Measurements from ENCODE around the gene HES3.

Gene HES3

GRCh38 chr1:6234502-6235295, 9.3 kb upstream of the HES3 start:
- peak; percentile 75 for FAIRE-seq
- no peak for DNase-seq (ENCODE audit: insufficient read length, low spot score)
- TF ChIP-seq POU2F2 (IDR thresholded peaks at IDR 0.05; ENCODE audit: low read depth, low read length) = no peak
- TF ChIP-seq PAX5 (IDR thresholded peaks at IDR 0.05; ENCODE audit: insufficient read depth, low read length, severe bottlenecking) = no peak
- TF ChIP-seq POLR2A (IDR thresholded peaks at IDR 0.05; ENCODE audit: low read depth, low read length) = no peak
- no peak for TF ChIP-seq TAF1 (IDR thresholded peaks at IDR 0.05; ENCODE audit: low read depth, low read length)
- no peak for TF ChIP-seq SPI1 (IDR thresholded peaks at IDR 0.05; ENCODE audit: low read depth, low read length)
- TF ChIP-seq POLR2AphosphoS5 (IDR thresholded peaks at IDR 0.05; ENCODE audit: low read depth, low read length) = no peak

GRCh38 chr1:6235296-6235677, 8.7 kb upstream of the HES3 start:
- no peak for FAIRE-seq
- TF ChIP-seq POU2F2 (IDR thresholded peaks at IDR 0.05; ENCODE audit: low read depth, low read length) = no peak
- no peak for TF ChIP-seq PAX5 (IDR thresholded peaks at IDR 0.05; ENCODE audit: insufficient read depth, low read length, severe bottlenecking)
- no peak for TF ChIP-seq POLR2AphosphoS5 (IDR thresholded peaks at IDR 0.05; ENCODE audit: low read depth, low read length)
- TF ChIP-seq POLR2A (IDR thresholded peaks at IDR 0.05; ENCODE audit: low read depth, low read length) = no peak
- TF ChIP-seq SPI1 (IDR thresholded peaks at IDR 0.05; ENCODE audit: low read depth, low read length) = no peak
- no peak for TF ChIP-seq TAF1 (IDR thresholded peaks at IDR 0.05; ENCODE audit: low read depth, low read length)
- no peak for DNase-seq (ENCODE audit: insufficient read length, low spot score)

GRCh38 chr1:6237093-6237492, 6.9 kb upstream of the HES3 start:
- FAIRE-seq (no peak), DNase-seq (ENCODE audit: insufficient read length, low spot score) (no peak)
- no peak for TF ChIP-seq POLR2A (IDR thresholded peaks at IDR 0.05; ENCODE audit: low read depth, low read length)
- TF ChIP-seq TAF1 (IDR thresholded peaks at IDR 0.05; ENCODE audit: low read depth, low read length) = no peak
- no peak for TF ChIP-seq POU2F2 (IDR thresholded peaks at IDR 0.05; ENCODE audit: low read depth, low read length)
- no peak for TF ChIP-seq PAX5 (IDR thresholded peaks at IDR 0.05; ENCODE audit: insufficient read depth, low read length, severe bottlenecking)
- no peak for TF ChIP-seq POLR2AphosphoS5 (IDR thresholded peaks at IDR 0.05; ENCODE audit: low read depth, low read length)
- no peak for TF ChIP-seq SPI1 (IDR thresholded peaks at IDR 0.05; ENCODE audit: low read depth, low read length)

- DNase-seq (ENCODE audit: insufficient read length, low spot score) = no peak
- FAIRE-seq = no peak
- TF ChIP-seq PAX5 (IDR thresholded peaks at IDR 0.05; ENCODE audit: insufficient read depth, low read length, severe bottlenecking) = no peak
- no peak for TF ChIP-seq TAF1 (IDR thresholded peaks at IDR 0.05; ENCODE audit: low read depth, low read length)
Measured at GRCh38 chr1:6239213-6239752, 4.7 kb upstream of the HES3 start.

GRCh38 chr1:6239950-6240768, 3.8 kb upstream of the HES3 start:
- FAIRE-seq (no peak), DNase-seq (ENCODE audit: insufficient read length, low spot score) (no peak)
- TF ChIP-seq POLR2A (IDR thresholded peaks at IDR 0.05; ENCODE audit: low read depth, low read length) = no peak
- no peak for TF ChIP-seq POLR2AphosphoS5 (IDR thresholded peaks at IDR 0.05; ENCODE audit: low read depth, low read length)
- TF ChIP-seq SPI1 (IDR thresholded peaks at IDR 0.05; ENCODE audit: low read depth, low read length) = no peak
- TF ChIP-seq PAX5 (IDR thresholded peaks at IDR 0.05; ENCODE audit: insufficient read depth, low read length, severe bottlenecking) = no peak
- no peak for TF ChIP-seq TAF1 (IDR thresholded peaks at IDR 0.05; ENCODE audit: low read depth, low read length)
- no peak for TF ChIP-seq POU2F2 (IDR thresholded peaks at IDR 0.05; ENCODE audit: low read depth, low read length)

GRCh38 chr1:6241107-6241886, 2.7 kb upstream of the HES3 start:
- FAIRE-seq (no peak), DNase-seq (ENCODE audit: insufficient read length, low spot score) (no peak)
- no peak for TF ChIP-seq TAF1 (IDR thresholded peaks at IDR 0.05; ENCODE audit: low read depth, low read length)
- TF ChIP-seq PAX5 (IDR thresholded peaks at IDR 0.05; ENCODE audit: insufficient read depth, low read length, severe bottlenecking) = no peak
- no peak for TF ChIP-seq POLR2AphosphoS5 (IDR thresholded peaks at IDR 0.05; ENCODE audit: low read depth, low read length)
- no peak for TF ChIP-seq SPI1 (IDR thresholded peaks at IDR 0.05; ENCODE audit: low read depth, low read length)
- no peak for TF ChIP-seq POU2F2 (IDR thresholded peaks at IDR 0.05; ENCODE audit: low read depth, low read length)
- no peak for TF ChIP-seq POLR2A (IDR thresholded peaks at IDR 0.05; ENCODE audit: low read depth, low read length)

- TF ChIP-seq POU2F2 (IDR thresholded peaks at IDR 0.05; ENCODE audit: low read depth, low read length) (no peak), PAX5 (IDR thresholded peaks at IDR 0.05; ENCODE audit: insufficient read depth, low read length, severe bottlenecking) (no peak), POLR2AphosphoS5 (IDR thresholded peaks at IDR 0.05; ENCODE audit: low read depth, low read length) (no peak), SPI1 (IDR thresholded peaks at IDR 0.05; ENCODE audit: low read depth, low read length) (no peak), TAF1 (IDR thresholded peaks at IDR 0.05; ENCODE audit: low read depth, low read length) (no peak), POLR2A (IDR thresholded peaks at IDR 0.05; ENCODE audit: low read depth, low read length) (no peak)
- FAIRE-seq (no peak), DNase-seq (ENCODE audit: insufficient read length, low spot score) (no peak)
Measured at GRCh38 chr1:6241887-6242740, 1.9 kb upstream of the HES3 start.

Measured in GM12891 (cell line).